ENCODE data around the gene SYP. TPM values are rescaled to one million over a fixed set of nuclear protein-coding genes. Genes with fewer than 3 reads are reported as not detected.
"Not testable (repeated sequence)": the region's sequence is repeated elsewhere in the genome, so short reads cannot be mapped to it uniquely, and the experiment has no call there.

Gene SYP
- total RNA-seq, 2 donors from 2014 or later: 1.8 to 2.8 TPM

GRCh38 chrX:49155243-49155899 is 44.6 kb downstream of the SYP start:
- DNase-seq (peak; percentile 50), ATAC-seq (peak; percentile 7 to 62)
- intact Hi-C loops (cut with DNase I): loop anchor here in 1 of 2 donors (10.0 kb wide), 1 partner anchor 119 kb away; no protein-coding TSS in a partner anchor

GRCh38 chrX:49153467-49153866 is 46.5 kb downstream of the SYP start:
- ATAC-seq: no peak
- no peak for DNase-seq
- intact Hi-C loops (cut with DNase I): loop anchor here in 1 of 2 donors (10.0 kb wide), 1 partner anchor 121 kb away; no protein-coding TSS in a partner anchor

GRCh38 chrX:49149291-49149690 is 50.7 kb downstream of the SYP start:
- intact Hi-C loops (cut with DNase I); DNase-seq; ATAC-seq: not testable (repeated sequence)

- not testable (repeated sequence) for DNase-seq
Observed at GRCh38 chrX:49148390-49149100, 51.4 kb downstream of the SYP start.

GRCh38 chrX:49147936-49148335 is 52.1 kb downstream of the SYP start:
- ATAC-seq: no peak
- intact Hi-C loops (cut with DNase I): no loop called here
- DNase-seq: no peak

More at GRCh38 chrX:49148390-49149100, 51.4 kb downstream of the SYP start:
- ATAC-seq; intact Hi-C loops (cut with DNase I): not testable (repeated sequence)

GRCh38 chrX:49147282-49147681 is 52.7 kb downstream of the SYP start:
- DNase-seq: no peak
- ATAC-seq: no peak
- intact Hi-C loops (cut with DNase I): no loop called here

- intact Hi-C loops (cut with DNase I); ATAC-seq; DNase-seq: not testable (repeated sequence)
Observed at GRCh38 chrX:49143154-49143553, 56.8 kb downstream of the SYP start.

- ATAC-seq; intact Hi-C loops (cut with DNase I); DNase-seq: not testable (repeated sequence)
Observed at GRCh38 chrX:49142264-49142663, 57.7 kb downstream of the SYP start.

GRCh38 chrX:49139713-49140112 is 60.3 kb downstream of the SYP start:
- intact Hi-C loops (cut with DNase I): no loop called here
- ATAC-seq (no peak), DNase-seq (no peak)

Other genes starting within 250 kb of the SYP start
- 10 to 100 TPM; 19.0 to 27.0 TPM for gene OTUD5, start 242.6 kb downstream of the SYP start, total RNA-seq
- 1 to 10 TPM in 1 of 2 donors, under 1 TPM in 1; 0.99 to 1.4 TPM for gene KCND1, start 228.3 kb downstream of the SYP start, total RNA-seq
- 10 to 100 TPM; 23.7 to 25.4 TPM for gene GRIPAP1, start 197.9 kb downstream of the SYP start, total RNA-seq
- 10 to 100 TPM; 34.5 to 36.2 TPM for gene TFE3, start 156.8 kb downstream of the SYP start, total RNA-seq
- gene CCDC120, start 141.2 kb downstream of the SYP start, total RNA-seq: 1 to 10 TPM; 2.4 to 2.7 TPM
- 10 to 100 TPM; 15.6 to 20.1 TPM for gene PRAF2, start 126.2 kb downstream of the SYP start, total RNA-seq
- 10 to 100 TPM; 52.3 to 61.1 TPM for gene WDR45, start 120.3 kb downstream of the SYP start, total RNA-seq
- 10 to 100 TPM; 17.1 to 19.4 TPM for gene GPKOW, start 76.5 kb downstream of the SYP start, total RNA-seq
- gene MAGIX, start 37.4 kb downstream of the SYP start, total RNA-seq: 1 to 10 TPM; 7.7 to 7.9 TPM
- gene PLP2, start 28.3 kb downstream of the SYP start, total RNA-seq: 100 to 1,000 TPM in 1 of 2 donors, 10 to 100 TPM in 1; 97.5 to 114 TPM
- gene PRICKLE3, start 13.8 kb downstream of the SYP start, total RNA-seq: 10 to 100 TPM in 1 of 2 donors, 1 to 10 TPM in 1; 9.9 to 14.8 TPM
- under 1 TPM; 0.03 to 0.21 TPM for gene CACNA1F, start 33.1 kb upstream of the SYP start, total RNA-seq
- gene CCDC22, start 35.3 kb upstream of the SYP start, total RNA-seq: 10 to 100 TPM in 1 of 2 donors, 1 to 10 TPM in 1; 8.8 to 10.7 TPM
- gene FOXP3, start 64.5 kb upstream of the SYP start, total RNA-seq: not detected
- 10 to 100 TPM; 17.5 to 22.5 TPM for gene PPP1R3F, start 69.6 kb upstream of the SYP start, total RNA-seq
- gene GAGE10, start 103.5 kb upstream of the SYP start, total RNA-seq: not detected
- not detected for gene GAGE12J, start 121.8 kb upstream of the SYP start, total RNA-seq
- not detected for gene GAGE13, start 131.4 kb upstream of the SYP start, total RNA-seq

All from left cardiac atrium (tissue), 4 donors.